ENCODE data around the gene RAMP3.
A peak's percentile ranks its signal among the peaks of the same experiment; 100 is the strongest.
"Not testable (repeated sequence)": the region's sequence is repeated elsewhere in the genome, so short reads cannot be mapped to it uniquely, and the experiment has no call there.

Gene RAMP3

DNA sequence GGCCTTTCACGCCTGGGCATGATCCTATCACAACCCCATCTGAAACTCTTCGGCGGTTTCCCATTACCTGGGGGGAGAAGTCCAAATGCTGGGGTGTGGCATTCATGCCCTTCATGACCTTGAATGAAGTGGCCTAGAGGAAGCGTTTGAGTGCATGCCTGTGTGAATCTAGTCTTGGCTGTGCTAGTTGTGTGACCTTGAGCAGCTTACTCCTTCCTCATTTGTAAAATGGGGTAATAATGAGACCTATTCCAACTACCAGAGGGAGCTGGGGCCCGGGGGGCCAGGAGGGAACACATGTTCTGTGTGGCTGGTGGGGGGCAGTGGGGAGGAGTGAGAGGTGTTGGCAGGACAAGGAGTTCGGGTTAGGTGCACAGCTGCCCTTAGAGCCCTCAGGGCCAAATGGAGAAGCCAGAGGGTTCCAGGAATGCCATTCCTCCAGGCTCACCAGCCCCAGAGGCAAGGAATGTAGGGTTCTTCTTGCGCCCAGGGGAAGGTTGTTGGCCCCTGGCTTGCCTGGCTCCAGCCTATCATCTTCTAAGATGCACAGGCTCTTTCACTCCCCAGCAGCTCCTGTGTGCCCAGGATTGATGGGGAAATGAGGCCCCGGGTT is 24.8 kb upstream of the RAMP3 start:
- DNase-seq, result no peak

DNA sequence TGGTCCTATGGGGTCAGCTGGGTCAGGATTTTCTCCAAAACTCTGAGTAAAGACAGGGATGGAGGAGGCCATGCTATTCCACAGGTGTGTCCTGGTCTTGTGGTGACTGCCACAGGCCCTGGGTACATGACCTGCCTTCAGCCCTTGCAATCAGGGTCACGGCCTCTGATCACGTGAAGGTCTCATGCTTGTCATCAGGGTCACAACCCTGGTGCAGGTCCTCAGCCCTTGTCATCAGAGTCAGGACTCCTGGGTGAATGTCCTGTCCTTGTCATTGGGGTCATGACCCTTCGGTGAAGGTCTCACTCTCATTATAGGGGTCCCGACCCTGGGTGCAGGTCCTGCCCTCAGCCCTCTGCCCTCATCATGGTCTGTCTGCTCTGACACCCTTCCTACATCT is 24.2 kb upstream of the RAMP3 start:
- DNase-seq, result no peak

DNA sequence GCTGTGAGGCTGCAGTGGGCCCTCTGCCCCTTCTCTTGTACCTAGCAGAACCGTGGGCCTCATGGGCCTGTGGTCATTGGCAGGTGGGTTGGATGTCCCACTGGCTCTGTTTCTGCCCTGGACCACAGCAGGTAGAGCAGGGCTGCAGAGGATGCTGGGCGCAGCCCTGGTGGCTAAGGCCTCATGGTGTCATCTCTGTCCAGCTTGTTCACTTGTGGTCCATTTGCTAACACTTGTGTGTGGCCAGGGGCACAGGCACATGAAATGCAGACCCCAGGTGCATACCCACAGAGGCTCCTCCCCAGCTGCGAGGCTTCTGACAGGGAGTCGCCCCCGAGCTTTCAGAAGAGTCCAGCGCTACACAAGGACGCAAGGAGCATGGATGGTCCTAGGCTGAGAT is 23.7 kb upstream of the RAMP3 start:
- DNase-seq, result no peak

DNA sequence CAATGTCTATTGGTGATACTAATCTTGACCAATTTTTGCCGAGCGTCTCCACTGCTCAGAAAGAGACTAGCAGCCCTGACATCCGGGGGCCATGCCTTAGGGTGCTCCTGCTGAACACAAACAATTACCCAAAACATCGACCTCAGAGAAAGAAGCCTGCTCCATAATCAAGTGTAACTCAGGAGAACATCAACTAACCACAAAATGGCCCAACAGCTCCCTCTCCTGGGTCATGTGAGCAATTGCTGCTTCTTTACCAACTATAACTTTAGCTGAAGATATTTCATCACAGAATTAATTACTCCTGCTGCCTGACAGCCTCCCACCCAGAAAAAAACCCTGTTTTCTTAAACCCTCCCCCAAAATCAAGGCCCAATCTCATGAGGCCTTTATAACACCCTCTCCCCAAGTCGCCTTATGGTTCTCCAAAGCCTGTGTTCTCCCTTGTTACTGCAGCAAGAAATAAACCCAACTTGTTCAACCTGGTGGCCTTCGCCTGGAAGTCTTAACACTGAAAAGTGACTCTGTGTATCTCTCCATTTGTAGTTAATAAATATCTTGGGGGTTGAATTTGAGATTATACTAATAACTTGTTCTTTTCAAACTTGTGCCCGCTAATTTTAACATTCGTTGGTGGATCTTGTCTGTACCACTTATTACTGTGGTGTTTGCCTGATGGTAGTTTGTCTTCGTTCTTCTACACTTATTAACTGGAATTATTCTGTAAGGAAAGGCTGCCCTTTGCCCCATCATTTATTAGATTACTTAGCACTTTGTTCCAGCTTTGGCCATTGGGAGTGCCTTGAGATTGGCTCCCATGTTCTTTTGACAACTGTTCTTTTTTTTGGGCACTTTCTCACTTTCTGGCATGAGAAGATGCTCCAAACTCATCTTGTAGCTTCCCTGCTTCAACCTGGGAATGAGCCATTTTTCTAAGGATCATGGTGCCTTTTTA is 21.2 kb upstream of the RAMP3 start:
- DNase-seq, result peak; percentile 63

DNA sequence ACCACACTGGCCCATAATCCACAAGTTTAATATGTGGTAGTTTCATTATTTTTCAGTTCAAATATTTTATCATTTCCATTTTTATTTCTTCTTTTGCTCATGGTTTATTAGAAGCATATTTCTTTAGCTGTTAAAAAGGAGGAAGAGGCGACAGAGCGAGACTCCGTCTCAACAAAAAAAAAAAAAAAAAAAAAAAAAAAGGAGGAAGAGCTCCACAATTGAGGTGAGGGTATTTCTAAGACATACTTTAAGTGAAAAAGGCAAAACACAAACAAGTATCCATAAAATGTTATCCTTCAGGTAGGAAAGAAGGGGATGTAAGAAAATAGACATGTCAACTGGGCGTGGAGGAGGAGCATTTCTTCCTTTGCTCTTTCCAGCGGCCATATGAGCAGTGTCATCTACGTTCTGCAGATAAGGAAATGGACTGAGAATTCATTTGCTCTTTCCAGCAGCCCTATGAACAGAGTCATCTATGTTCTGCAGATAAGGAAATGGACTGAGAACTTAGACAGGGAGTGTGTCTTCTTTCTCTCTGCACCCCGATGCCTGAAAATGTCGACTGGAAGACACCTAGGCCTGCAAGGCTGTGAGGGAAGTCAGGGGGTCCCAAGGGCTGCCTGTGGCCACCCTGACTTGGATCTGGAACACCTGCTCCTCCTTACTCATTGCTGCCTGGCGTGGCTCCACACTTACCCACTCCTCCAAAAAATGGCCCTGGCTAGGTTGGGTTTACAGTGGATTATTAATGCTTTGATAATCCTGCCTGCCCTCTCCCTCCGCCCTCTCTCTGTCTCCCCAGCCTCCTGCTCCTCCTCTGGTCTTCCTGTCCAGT is 18.9 kb upstream of the RAMP3 start:
- DNase-seq, result no peak

DNA sequence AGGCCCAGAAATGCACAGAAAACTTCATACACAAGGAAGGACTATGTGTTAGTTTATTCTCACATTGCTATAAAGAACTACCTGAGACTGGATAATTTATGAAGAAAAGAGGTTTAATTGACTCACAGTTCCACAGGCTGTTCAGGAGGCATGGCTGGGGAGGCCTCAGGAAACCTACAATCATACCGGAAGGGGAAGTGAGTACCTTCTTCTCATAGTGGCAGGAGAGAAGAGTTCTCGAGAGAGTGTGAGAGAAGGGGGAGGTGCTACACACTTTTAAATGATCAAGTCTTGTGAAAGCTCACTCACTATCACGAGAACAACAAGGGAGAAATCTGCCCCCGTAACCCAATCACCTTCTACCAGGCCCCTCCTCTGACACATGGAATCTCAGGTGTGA is 16.8 kb upstream of the RAMP3 start:
- no peak for DNase-seq

DNA sequence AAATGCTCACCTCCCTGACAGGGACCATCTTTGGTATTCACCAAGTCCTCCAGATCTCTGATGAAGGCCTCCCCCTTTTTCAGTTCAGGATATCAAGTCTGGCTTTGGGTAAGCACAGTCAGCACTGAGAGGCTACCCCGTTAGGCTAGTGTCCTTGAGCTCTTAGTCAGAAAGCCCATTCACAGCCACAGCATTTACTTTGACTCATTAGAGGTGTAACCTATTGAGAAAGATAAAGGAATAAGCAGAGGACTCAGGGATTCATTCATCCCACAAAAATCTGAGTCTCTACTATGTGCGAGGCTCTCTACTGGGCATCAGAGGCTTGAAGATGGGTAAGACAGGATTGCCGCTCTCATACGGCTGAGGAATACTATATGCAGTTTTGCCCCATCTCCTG is 14.0 kb upstream of the RAMP3 start:
- no peak for DNase-seq

DNA sequence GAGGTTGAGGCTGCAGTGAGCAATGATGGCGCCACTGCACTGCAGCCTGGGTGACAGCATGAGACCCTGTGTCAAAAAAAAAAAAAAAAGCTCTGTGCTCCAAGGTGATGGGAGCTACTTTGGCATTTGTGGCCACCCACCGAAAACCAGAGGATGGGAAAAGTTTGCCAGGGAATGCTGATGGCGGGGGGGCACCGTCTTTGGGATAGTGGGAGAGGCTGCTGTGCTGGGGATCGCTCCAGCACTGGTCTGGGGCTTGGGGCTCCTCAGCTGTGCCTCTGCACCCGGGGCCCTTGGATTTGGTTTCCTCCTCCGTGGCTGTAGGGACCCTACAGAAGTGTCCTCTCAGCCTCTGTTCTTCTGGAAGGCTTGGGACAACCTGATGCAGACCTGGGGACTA is 11.7 kb upstream of the RAMP3 start:
- no peak for DNase-seq

DNA sequence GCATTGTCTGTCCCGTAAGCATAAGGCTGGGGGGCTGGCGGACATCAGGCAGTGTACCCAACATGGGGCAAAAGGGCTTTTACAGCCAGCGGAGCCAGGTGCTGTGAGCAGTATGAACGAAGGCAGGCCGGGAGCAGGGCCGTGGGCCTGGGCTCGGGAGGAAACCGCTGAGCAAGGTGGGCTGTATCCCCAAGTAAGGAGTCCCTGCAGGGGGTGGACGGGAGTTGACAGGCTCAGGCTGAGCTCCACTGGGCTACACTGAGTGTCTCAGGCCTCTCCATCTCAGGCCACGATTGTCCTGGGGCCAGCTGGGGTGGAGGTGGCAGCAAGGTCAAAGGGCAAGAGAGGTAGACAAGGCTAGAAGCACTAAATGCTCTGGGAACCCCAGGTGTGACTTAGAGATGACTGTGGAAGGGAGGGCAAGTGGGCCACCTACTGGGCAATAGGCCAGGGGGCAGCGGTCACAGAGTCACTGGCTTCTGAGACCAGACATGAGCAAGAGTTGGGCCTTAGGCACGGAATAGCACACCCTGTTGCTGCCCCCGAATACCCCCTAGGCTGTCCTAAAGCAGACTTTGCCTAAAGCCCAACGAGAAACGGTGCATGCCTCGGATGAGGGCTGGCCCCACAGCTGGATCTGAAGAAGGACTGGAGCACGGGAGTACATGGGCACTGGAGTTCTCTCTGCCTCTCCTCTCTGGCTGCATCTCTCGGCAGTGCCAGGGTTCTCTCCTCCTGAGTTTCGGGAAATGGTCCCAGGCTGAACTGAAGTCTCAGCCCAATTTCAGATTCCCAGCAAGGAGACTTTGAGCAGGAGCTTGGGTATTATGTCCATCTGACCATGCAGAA is 10.8 kb upstream of the RAMP3 start:
- DNase-seq, result no peak

DNA sequence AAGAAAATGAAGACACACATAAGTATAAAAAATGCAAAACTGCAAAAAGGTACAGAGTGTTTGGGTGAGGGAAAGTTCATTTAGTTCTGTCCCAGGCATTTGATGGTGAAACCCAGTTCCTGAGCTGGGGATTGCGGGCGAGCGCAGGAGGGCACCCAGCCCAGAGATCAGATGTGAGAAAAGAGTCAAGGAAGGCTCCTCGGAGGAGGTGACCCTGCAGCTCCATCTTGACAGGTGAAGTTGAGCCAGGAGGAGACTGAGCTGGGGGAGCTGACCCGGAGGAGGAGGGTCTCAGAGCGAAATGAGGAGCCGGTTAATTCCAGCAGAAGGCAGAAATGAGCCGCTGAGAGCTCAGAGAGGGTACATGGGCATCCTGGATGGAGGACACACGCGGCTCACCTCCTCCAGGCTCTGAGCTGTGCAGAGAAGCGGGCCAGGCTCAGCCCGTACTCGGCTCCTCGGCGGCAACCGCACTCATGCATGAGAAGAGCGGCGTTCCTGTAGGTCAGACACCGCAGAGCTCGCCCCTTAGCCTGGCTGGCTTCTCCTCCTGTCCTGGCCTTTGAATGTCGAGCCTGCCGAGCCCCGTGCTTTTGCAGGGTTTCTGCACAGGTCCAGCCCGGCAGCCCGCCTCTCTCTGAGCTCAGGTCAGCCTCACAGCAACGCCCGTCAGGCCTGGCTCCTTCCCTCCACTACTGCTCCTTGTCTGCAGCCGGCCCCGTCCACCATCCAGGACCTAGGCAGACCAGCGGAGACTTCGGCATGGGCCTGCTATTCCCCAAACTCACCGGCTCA is 9.5 kb upstream of the RAMP3 start:
- no peak for DNase-seq

DNA sequence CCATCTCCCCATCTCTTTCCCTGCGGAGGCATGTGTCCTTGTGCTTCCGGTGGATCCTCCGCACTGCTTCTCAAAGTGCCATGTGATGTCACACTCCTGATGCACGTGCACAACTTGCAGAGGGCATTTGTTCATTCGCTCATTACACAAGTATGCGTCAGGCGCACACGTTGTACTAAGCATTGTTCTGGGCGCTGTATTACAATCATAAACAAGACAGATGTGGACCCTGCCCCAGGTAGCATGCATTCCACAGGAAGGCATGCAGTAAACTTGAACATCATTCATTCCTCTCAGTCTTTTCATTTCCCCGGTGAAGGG is 9.0 kb upstream of the RAMP3 start:
- no peak for DNase-seq

DNA sequence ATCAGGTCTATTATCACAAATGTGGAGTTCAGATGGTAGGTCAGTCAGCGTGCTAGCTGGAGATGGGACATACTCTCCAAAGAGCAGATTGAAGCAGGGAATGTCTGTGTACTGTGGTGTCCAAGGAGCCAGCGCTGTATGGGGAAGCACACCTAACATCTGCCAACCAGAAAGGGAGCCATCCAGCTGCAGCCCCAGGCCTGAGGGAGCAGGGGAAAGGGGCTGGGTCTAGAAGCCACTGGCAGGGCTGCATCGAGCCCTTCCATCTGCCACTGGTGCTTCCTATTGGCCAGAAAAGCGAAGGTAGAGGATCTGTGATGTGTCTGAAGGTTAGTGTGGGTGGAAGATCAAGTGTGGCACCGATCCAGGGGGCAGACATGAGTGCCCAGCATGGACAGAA is 8.0 kb upstream of the RAMP3 start:
- no peak for DNase-seq

DNA sequence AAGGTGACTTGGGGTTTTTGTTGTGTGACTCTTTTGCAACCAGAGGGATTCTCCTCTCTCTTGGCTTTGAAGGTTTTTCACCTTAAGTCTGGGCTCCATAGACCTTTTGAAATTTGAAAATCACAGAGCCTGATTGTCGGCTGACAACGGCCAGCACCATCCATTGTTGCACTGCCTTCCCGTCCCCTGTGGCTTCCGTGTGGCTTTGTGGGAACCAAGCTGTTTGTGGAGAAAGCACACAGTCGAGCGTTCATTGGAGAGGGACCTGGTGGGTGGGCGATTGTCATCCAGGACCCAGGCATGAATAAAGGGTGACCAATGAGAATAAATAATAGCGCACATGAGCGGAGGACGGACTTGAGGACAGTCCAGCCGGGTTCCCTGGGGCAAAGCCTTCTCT is 7.4 kb upstream of the RAMP3 start:
- DNase-seq, result no peak

DNA sequence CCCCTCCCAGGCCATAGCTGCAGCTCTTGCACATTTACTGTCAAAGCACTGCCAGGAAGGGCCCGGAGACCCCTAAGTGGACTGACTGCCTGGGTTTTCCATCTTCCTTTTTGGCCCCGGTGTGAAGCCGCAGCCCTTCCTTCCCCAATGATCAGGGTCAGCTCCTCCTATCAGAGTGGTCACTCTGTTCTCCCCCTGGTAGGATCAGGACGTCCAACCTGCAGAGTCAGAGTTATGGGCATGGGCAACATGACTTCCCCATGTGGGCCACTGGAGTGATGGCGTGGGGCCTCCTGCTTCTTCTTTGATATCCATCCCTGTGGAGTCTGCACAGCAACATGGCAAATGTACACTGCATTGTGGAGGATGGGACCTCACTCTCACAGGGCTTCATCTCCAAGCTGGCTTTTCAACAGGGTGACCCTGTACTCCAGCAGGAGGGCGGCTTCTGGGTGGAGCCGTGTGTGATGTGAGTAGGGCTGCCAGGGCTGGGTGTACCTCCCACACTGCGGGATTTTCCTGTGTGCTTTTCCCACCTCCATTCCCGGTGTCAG is 6.4 kb upstream of the RAMP3 start:
- DNase-seq, result no peak

DNA sequence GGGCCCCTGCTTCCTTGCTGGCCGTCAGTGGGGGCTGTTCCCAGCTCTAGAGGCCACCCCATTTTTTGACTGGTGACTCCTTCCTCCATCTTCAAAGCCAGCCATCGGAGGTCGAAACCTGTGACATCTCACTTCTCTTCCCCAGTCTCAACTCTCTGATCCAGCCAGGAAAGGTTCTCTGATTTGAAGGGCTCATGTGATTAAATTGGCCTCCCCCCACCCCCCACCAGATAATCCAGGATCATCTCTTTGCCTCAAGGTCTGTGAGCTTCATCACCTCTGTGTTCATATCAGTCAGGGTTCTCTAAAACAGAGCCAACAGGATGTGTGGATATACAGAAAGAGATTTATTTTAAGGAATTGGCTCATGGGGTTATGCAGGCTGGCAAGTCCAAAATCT is 5.6 kb upstream of the RAMP3 start:
- DNase-seq, result no peak

DNA sequence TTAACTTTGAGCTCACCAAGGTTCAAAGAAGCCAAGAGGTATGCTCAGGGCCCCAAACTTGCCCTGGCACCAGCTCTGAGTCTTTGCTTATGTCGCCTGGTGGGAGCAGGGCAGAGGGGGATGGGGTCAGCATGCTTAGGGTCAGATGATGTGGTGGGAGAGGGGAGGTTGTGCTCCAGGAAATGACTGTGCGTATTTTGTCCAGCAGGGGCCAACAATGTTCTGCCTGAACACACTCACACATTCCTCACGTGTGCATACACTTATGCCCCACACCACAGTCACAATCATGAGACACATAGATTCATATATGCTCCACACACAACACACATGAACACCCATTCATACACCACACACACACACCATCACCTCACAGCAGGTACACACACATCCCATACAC is 4.4 kb upstream of the RAMP3 start:
- DNase-seq, result no peak

DNA sequence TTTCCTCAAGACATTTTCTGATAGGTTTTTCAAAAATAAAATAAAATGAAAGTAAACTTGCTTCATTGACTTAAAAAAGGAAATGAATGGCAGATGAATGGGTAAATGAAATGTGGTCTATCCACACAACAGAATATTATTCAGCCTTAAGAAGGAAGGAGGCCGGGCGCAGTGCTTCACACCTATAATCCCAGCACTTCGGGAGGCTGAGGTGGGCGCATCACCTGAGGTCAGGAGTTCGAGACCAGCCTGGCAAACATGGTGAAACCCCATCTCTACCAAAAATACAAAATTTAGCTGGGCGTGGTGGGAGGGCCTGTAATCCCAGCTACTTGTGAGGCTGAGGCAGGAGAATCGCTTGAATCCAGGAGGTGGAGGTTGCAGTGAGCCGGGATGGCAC is 3.7 kb upstream of the RAMP3 start:
- not testable (repeated sequence) for DNase-seq

DNA sequence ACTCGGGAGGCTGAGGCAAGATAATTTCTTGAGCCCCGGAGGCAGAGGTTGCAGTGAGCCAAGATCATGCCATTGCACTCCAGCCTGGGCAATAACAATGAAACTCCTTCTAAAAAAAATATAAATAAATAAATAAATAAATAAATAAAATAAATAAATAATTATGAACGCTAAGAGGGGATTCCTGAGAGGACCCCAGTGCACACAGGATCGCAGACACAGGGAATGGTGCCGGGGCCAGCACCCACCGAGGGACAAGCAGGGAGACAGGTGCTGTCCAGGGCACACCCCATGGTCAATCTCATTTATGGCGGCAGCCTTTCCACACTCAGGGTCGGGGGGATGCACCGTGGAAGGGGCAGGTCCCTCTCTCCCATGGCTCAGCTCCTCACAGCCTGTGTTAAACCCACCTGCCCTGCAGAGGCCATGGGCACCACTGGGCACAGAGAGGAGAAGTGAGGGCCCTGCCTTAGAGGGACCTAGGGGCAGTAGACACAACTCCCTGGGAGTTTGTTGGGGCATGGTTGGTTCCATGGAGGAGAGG is 2.2 kb upstream of the RAMP3 start:
- no peak for DNase-seq

DNA sequence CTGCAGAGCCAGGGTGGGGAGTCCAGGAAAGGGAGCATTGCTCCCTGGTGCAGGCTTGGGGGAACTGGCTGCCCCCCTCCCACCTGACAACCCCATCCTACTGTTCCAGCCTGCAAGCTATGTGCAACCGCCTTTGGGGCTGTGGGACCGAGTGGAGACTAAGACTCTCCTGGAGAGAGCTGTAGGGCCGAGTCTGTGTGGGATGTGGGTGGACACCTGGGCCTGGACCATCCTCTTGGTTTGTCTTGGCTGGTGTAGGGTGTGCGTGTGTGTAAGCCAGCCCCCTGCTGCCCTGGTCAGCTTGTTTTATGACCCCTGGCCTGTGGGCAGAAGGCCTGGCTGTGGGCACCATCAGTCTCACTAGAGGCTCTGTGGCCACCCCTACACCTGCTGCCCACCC is 1.6 kb upstream of the RAMP3 start:
- DNase-seq, result no peak

DNA sequence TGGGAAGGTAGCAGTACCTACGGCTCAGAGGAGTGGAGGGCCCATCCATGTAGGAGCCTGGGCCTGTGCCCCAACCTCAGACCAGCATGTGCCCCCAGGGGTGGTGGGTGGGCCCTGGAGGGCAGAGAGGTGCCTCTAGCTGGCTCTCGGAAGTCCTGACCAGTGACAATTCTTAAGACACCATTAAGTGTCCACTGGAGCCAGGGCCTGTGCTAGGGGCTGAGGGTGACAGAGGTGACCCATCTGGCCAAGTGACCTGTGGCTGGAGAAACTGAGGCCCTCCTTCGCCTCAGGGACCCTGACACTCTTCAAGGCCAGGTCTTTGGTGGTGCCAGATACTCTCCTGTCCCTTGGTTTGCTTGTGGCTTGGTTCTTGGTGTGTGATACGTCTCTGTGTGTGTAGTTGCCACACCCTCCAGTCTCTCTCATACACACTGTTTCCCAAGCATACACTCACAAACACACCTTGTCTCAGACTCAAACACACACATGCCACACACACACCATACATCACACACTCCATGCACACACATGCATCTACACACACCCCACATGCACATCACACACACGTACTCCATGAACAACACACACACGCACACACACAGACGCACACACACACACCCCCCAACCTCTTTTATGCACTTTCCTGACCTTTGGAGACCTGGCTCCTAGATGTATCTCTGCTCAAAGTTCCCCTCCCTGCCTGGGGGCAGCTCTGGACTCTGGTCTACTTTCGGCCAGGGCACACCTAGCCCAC is 897 bp upstream of the RAMP3 start:
- DNase-seq, result no peak

DNA sequence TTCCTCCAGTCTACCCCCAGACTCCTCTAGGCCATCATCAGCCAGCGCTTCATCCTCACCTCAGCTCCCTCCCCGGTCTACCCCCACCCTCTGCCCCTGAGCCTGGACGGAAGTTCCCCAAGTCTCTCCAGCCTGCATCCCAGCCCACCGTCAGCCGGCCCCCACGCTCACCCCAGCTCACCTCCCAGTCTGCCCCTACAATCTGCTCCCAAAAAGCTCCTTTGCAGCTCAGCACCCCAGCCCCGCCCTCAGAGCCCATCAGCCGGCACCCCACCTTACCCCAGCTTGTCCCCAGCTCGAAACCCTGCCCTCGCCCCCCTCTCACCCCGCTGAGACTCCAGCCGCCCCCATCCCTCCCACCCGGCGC is 322 bp upstream of the RAMP3 start:
- no peak for DNase-seq
